ENCODE measurements around the gene AKNA. TPM values are rescaled to one million over a fixed set of nuclear protein-coding genes. Genes with fewer than 3 reads are reported as not detected.

The AKNA gene
- total RNA-seq, 2 donors from 2014 or later: 7.3 to 11.9 TPM

DNA sequence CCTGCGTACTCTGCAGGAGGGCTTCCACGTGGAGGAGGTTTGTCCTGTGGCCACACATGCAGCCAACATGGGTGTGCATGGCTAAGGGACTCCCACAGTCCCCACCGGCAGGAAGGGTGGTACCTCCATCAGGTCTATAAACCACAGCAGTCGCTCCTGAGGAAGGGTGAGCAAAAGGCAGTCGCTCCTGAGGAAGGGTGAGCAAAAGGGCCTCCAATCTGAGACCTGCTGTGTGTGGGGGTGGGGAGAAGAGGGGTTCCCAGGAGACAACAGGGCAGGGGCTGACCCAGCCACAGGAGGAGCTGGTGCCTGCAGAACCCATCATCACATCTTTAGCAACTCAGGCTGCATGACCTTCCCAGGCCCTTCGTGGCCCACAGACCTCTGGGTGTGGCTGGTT is 30.3 kb upstream of the AKNA start:
- no peak overlapping the region for H3K27ac ChIP-seq
- H3K36me3 ChIP-seq (replicated peaks in 1 of 2; ENCODE audit: insufficient read depth in 1 of 2, low read depth in 2 of 2): no peaks in the 10 kb centered on the region
- 84 to 92% methylated on average over 4 to 6 of the region's 6 CpGs for WGBS, 2 donors
- no peaks in the 10 kb centered on the region for H3K27me3 ChIP-seq
- intact Hi-C loops (cut with DNase I): no loop called here
- DNase-seq: no peak
- no peak for ATAC-seq
- H3K4me3 ChIP-seq: no peak overlapping the region
- H3K9me3 ChIP-seq: no peaks in the 10 kb centered on the region
- H3K4me1 ChIP-seq: no peaks in the 10 kb centered on the region
- TF ChIP-seq POLR2A (IDR thresholded peaks at IDR 0.05): no peak
- TF ChIP-seq, protein P1, sequence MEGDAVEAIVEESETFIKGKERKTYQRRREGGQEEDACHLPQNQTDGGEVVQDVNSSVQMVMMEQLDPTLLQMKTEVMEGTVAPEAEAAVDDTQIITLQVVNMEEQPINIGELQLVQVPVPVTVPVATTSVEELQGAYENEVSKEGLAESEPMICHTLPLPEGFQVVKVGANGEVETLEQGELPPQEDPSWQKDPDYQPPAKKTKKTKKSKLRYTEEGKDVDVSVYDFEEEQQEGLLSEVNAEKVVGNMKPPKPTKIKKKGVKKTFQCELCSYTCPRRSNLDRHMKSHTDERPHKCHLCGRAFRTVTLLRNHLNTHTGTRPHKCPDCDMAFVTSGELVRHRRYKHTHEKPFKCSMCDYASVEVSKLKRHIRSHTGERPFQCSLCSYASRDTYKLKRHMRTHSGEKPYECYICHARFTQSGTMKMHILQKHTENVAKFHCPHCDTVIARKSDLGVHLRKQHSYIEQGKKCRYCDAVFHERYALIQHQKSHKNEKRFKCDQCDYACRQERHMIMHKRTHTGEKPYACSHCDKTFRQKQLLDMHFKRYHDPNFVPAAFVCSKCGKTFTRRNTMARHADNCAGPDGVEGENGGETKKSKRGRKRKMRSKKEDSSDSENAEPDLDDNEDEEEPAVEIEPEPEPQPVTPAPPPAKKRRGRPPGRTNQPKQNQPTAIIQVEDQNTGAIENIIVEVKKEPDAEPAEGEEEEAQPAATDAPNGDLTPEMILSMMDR (IDR thresholded peaks at IDR 0.05): no peak

DNA sequence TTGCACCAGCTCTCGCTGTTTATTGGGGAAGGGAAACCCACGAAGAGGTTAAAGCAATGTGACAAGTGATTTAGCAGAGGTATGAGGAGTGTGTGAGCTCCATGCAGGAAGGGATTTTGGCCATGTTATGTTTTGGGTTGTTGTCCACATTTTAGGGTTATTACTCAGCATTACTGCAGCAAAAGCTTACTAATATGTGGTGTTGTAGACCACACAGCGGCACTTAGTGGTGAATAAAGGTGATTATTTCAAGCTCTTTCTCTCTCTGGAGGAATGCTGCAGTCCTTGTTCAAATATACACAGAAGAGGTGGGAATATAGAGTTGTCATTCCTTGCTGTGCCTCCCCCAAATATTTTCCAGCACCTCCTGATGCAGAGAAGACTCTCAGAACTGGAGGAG is 29.7 kb upstream of the AKNA start:
- no peak for TF ChIP-seq POLR2A (IDR thresholded peaks at IDR 0.05)
- Histone ChIP-seq H3K4me3 (no peak overlapping the region), H3K27me3 (no peaks in the 10 kb centered on the region), H3K27ac (no peak overlapping the region), H3K9me3 (no peaks in the 10 kb centered on the region), H3K4me1 (no peaks in the 10 kb centered on the region), H3K36me3 (replicated peaks in 1 of 2; ENCODE audit: insufficient read depth in 1 of 2, low read depth in 2 of 2) (no peaks in the 10 kb centered on the region)
- intact Hi-C loops (cut with DNase I): no loop called here
- no peak for ATAC-seq
- 60 to 75% methylated on average over 3 of the region's 3 CpGs for WGBS, 2 donors
- DNase-seq: no peak

DNA sequence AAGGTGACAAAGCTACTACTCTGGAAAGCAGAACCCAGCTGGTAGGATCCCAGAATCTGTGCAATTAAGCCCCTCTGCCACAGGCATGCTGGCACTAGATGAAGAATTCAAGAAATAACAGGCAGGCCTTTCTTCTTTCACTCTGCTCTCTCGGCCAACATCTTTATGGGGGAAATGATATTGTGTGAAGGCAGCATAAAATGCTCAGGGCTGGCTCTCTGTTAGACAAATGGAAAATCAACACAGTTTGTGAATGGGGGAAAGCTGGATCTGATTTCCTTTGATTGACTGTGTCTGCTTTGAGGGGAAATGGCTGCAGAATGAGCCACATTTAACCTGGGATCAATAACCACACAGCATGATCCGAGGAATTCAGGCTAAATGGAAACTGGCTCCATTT is 29.1 kb upstream of the AKNA start:
- no peaks in the 10 kb centered on the region for H3K4me1 ChIP-seq
- intact Hi-C loops (cut with DNase I): no loop called here
- H3K27ac ChIP-seq: no peak overlapping the region
- TF ChIP-seq, protein P1 (IDR thresholded peaks at IDR 0.05): no peak
- TF ChIP-seq POLR2A (IDR thresholded peaks at IDR 0.05): no peak
- WGBS, 2 donors: 90 to 100% methylated on average over 2 of the region's 2 CpGs
- DNase-seq (no peak), ATAC-seq (no peak)
- H3K9me3 ChIP-seq: no peaks in the 10 kb centered on the region
- no peak overlapping the region for H3K4me3 ChIP-seq
- no peaks in the 10 kb centered on the region for H3K36me3 ChIP-seq (replicated peaks in 1 of 2; ENCODE audit: insufficient read depth in 1 of 2, low read depth in 2 of 2)
- H3K27me3 ChIP-seq: no peaks in the 10 kb centered on the region

DNA sequence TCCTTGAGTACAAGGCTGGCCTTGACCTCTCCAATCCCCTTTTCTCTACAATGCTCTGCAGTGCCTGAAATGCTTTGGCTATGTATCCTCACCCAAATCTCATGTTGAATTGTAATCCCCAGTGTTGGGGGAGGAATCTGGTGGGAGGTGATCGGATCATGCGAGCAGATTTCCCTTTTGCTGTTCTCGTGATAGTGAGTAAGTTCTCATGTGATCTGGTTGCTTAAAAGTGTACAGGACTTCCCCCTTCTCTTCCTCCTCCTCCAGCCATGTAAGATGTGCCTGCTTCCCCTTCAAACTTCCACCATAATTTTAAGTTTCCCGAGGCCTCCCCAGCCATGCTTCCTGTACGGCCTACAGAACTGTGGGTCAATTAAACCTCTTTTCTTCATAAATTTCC is 28.5 kb upstream of the AKNA start:
- Histone ChIP-seq H3K9me3 (no peaks in the 10 kb centered on the region), H3K27me3 (no peaks in the 10 kb centered on the region), H3K27ac (no peak overlapping the region), H3K4me3 (no peak overlapping the region), H3K36me3 (replicated peaks in 1 of 2; ENCODE audit: insufficient read depth in 1 of 2, low read depth in 2 of 2) (no peaks in the 10 kb centered on the region), H3K4me1 (no peaks in the 10 kb centered on the region)
- no peak for ATAC-seq
- WGBS, 2 donors: 61 to 63% methylated on average over 5 of the region's 5 CpGs
- no peak for DNase-seq
- no peak for TF ChIP-seq POLR2A (IDR thresholded peaks at IDR 0.05)
- TF ChIP-seq, protein P1 (IDR thresholded peaks at IDR 0.05): no peak
- intact Hi-C loops (cut with DNase I): no loop called here

DNA sequence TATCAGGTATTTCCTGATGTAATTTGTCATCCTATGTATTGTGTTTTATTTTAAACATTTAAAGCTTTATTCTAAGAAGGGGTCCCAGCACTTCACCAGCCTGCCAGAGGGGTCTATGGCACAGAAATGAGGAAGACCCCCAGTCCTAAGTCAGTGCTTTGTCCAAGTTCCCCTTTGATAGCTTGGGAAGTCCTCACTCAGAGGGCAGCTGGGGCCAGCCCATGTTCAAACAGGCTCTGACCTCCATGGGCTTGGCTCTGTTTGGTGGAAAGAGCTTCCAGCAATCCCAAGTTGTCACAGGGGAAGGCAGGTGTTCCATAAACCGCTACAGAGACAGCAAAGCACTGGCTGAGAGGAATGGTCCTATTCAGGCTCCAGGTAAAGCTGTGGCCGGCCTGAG is 26.6 kb upstream of the AKNA start:
- Histone ChIP-seq H3K27me3 (no peaks in the 10 kb centered on the region), H3K27ac (no peak overlapping the region), H3K4me3 (no peak overlapping the region), H3K9me3 (no peaks in the 10 kb centered on the region), H3K4me1 (no peaks in the 10 kb centered on the region), H3K36me3 (replicated peaks in 1 of 2; ENCODE audit: insufficient read depth in 1 of 2, low read depth in 2 of 2) (no peaks in the 10 kb centered on the region)
- no peak for ATAC-seq
- TF ChIP-seq, protein P1 (IDR thresholded peaks at IDR 0.05): no peak
- TF ChIP-seq POLR2A (IDR thresholded peaks at IDR 0.05): no peak
- intact Hi-C loops (cut with DNase I): no loop called here
- no peak for DNase-seq
- WGBS, 2 donors: 53 to 59% methylated on average over 2 of the region's 2 CpGs
